Head of caudate nucleus (tissue), 42 donors: ENCODE measurements around the gene OR52J3.

ENCODE experiments used
- DNase-seq, 42 donors: peaks; one replicate each; pipeline versions ENCODE4 v3.0.0 to v3.0.0-alpha.2; 2020 to 2021; ENCODE audit warnings: mixed read lengths in 7 of 42
- intact Hi-C: fragments of 100-400 bp; cut with DNase I; formaldehyde crosslinking; loops from one replicate; pipeline ENCODE4 v1.15.0; 2022

OR52J3 gene

GRCh38 chr11:5090668-5091067 is 44.3 kb downstream of the OR52J3 start:
- DNase-seq = no peak
- intact Hi-C loops = no loop called here

- intact Hi-C loops = no loop called here
- DNase-seq = no peak
Measured at GRCh38 chr11:5092821-5093585, 46.7 kb downstream of the OR52J3 start.

GRCh38 chr11:5096011-5096410 is 49.7 kb downstream of the OR52J3 start:
- intact Hi-C loops = no loop called here
- no peak for DNase-seq
